C1 segment of cervical spinal cord (tissue), 14 donors: ENCODE data around the gene MFAP4.

ENCODE experiments used
- DNase-seq, 14 donors: peaks; one replicate each; lab custom pipeline; 2025; lab: John Stamatoyannopoulos, UW

Gene MFAP4

GRCh38 chr17:19336938-19337711 lies 49.9 kb downstream of the MFAP4 start:
- DNase-seq = peak in 6 of 14 donors; percentile 29 to 61 (median 38)

- no peak for DNase-seq
Observed at GRCh38 chr17:19335951-19336631, 50.9 kb downstream of the MFAP4 start.

DNA sequence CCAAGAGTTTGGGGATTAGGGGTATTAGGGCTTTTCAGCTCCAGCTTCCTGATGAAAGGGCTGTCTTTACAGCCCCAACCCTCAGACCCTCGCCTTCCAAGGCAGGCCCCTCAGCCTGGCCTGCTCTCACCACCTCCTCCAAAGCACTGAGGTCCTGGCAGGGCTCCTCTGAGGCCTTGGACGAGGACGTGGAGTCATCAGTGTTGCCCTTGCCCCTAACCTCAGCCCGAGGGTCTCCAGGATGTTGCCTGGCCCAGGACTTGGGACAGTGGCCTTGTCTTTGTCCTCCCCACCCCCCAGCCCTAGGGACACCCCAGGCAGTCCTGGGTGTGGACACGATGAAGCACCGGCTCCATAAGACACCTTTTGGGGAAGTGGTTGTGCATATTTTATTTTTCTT lies 52.7 kb downstream of the MFAP4 start:
- no peak for DNase-seq

DNA sequence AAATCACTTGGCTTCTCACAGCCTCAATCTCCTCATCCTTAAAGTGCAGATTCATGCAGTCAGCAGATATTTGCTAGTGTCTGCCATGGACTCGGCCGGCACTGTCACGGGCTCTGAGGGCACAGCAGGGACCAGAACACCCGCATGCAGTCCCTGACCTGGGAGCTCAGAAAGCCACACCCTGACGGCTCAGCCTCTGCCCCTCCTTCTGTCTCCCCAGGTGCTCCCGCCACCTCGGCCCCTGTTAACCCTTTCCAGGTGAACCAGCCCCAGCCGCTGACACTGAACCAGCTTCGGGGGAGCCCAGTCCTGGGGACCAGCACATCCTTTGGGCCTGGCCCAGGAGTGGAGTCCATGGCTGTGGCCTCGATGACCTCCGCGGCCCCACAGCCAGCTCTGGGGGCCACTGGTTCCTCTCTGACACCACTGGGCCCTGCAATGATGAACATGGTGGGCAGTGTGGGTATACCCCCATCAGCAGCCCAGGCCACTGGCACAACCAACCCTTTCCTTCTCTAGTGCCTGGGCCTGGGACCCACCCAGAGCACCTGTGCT lies 53.2 kb downstream of the MFAP4 start:
- DNase-seq = no peak
